Right atrium auricular region (tissue), 2 donors: ENCODE measurements around the gene TAAR1. TPM values are rescaled to one million over a fixed set of nuclear protein-coding genes. Genes with fewer than 3 reads are reported as not detected.
"Not testable (repeated sequence)": the region's sequence is repeated elsewhere in the genome, so short reads cannot be mapped to it uniquely, and the experiment has no call there.

Experiments
- DNase-seq: peaks from one replicate; pipeline ENCODE4 v3.0.0-alpha.2; 2019; ENCODE audit warnings: low spot score
- H3K27ac ChIP-seq, 2 donors: fragments of 200-600 bp; sonication (generic); 1 replicate in 1 of 2; 2 replicates in 1 of 2; pipeline ENCODE4 v1.5.1; 2016 to 2019
- H3K27me3 ChIP-seq, 2 donors: fragments of 200-600 bp; sonication (generic); one replicate each; pipeline versions ENCODE4 v1.5.1 to v1.6.0; 2017 to 2019
- H3K36me3 ChIP-seq: fragments of 200-600 bp; sonication (generic); one replicate; pipeline ENCODE4 v1.5.1; 2016
- H3K4me1 ChIP-seq, 2 donors: fragments of 200-600 bp; sonication (generic); one replicate each; pipeline versions ENCODE4 v1.5.1 to v1.6.0; 2017 to 2019
- H3K4me3 ChIP-seq, 2 donors: fragments of 200-600 bp; sonication (generic); 1 replicate in 1 of 2; 2 replicates in 1 of 2; pipeline ENCODE4 v1.5.1; 2017 to 2019; ENCODE audit warnings: mild to moderate bottlenecking in 1 of 2, moderate library complexity in 1 of 2
- H3K9me3 ChIP-seq, 2 donors: fragments of 200-600 bp; sonication (generic); one replicate each; pipeline ENCODE4 v1.5.1; 2019
- total RNA-seq, 2 donors: library from RNA; depleted of rRNA; stranded (reverse); fragments of >200 nt; gene quantifications; one replicate each; pipeline ENCODE4 v1.1.0, GENCODE V29; 2016
- TF ChIP-seq, protein P1 (sequence below), 2 donors: fragments of 200-600 bp; sonication (generic); IDR thresholded peaks; one replicate each; pipeline ENCODE4 v1.5.1; 2019; ENCODE audit warnings: antibody characterized with exemption in 2 of 2

Gene TAAR1
- total RNA-seq, 2 donors from 2014 or later = not detected

GRCh38 chr6:132612449-132613108, 46.4 kb downstream of the TAAR1 start:
- Histone ChIP-seq H3K9me3 (no peaks in the 10 kb centered on the region), H3K27ac (no peak overlapping the region), H3K27me3 (no peaks in the 10 kb centered on the region), H3K4me1 (no peaks in the 10 kb centered on the region), H3K4me3 (no peak overlapping the region), H3K36me3 (no peaks in the 10 kb centered on the region)
- no peak for DNase-seq
- TF ChIP-seq, protein P1, sequence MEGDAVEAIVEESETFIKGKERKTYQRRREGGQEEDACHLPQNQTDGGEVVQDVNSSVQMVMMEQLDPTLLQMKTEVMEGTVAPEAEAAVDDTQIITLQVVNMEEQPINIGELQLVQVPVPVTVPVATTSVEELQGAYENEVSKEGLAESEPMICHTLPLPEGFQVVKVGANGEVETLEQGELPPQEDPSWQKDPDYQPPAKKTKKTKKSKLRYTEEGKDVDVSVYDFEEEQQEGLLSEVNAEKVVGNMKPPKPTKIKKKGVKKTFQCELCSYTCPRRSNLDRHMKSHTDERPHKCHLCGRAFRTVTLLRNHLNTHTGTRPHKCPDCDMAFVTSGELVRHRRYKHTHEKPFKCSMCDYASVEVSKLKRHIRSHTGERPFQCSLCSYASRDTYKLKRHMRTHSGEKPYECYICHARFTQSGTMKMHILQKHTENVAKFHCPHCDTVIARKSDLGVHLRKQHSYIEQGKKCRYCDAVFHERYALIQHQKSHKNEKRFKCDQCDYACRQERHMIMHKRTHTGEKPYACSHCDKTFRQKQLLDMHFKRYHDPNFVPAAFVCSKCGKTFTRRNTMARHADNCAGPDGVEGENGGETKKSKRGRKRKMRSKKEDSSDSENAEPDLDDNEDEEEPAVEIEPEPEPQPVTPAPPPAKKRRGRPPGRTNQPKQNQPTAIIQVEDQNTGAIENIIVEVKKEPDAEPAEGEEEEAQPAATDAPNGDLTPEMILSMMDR (IDR thresholded peaks at IDR 0.05) = no peak

DNA sequence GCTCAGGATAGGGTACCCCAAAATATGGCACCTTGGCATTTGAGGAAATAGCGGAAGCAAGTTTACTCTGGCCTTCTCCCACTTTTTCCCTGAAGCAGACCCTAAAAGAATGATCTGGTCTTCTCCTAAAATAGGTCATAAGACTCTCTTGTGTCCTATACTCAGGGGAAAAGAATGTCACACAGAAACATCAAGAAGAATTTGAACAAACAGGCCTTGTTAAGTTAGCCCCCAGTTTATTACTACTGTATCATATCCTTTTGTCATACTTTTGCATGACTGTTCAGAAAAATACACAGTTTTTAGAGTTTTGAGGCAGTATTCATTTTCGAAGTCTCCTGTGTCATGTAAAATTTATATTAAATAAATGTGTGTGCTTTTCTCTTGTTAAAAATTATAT, 47.4 kb downstream of the TAAR1 start:
- Histone ChIP-seq H3K4me3 (no peak overlapping the region), H3K27ac (no peak overlapping the region), H3K27me3 (no peaks in the 10 kb centered on the region), H3K4me1 (no peaks in the 10 kb centered on the region), H3K9me3 (no peaks in the 10 kb centered on the region), H3K36me3 (no peaks in the 10 kb centered on the region)
- no peak for DNase-seq
- TF ChIP-seq, protein P1 (IDR thresholded peaks at IDR 0.05) = no peak

GRCh38 chr6:132607544-132608233, 51.3 kb downstream of the TAAR1 start:
- no peaks in the 10 kb centered on the region for H3K4me1 ChIP-seq
- H3K27ac ChIP-seq = no peak overlapping the region
- TF ChIP-seq, protein P1 (IDR thresholded peaks at IDR 0.05) = no peak
- no peaks in the 10 kb centered on the region for H3K36me3 ChIP-seq
- no peaks in the 10 kb centered on the region for H3K9me3 ChIP-seq
- no peak for DNase-seq
- no peaks in the 10 kb centered on the region for H3K27me3 ChIP-seq
- no peak overlapping the region for H3K4me3 ChIP-seq

DNA sequence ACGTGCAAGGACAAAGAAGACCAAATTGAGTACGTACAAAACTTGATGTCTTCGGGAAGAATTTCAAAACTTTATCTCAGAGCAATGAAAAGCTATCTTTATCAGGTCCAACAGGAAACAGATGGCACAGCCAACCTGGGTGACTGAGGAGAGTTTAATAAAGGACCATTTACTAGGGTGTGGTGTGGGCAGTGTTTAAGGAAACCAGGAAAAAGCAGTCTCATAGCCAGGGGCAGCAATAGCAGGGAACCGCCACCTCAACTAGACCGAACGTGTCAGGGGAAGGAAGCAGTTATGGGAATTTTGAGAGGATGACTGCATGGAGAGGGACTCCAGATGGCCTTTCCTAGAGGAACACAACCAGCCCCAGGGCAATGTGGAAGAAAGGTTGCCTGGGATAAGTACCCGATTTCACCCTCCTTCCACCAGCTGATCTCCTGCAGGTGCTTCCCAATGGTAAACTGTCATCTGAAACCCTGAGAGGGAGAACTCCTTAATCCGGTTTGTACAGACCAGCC, 54.3 kb downstream of the TAAR1 start:
- Histone ChIP-seq H3K4me3 (no peak overlapping the region), H3K36me3 (no peaks in the 10 kb centered on the region), H3K27ac (no peak overlapping the region), H3K27me3 (no peaks in the 10 kb centered on the region), H3K9me3 (no peaks in the 10 kb centered on the region), H3K4me1 (no peaks in the 10 kb centered on the region)
- no peak for DNase-seq
- TF ChIP-seq, protein P1 (IDR thresholded peaks at IDR 0.05) = no peak

- H3K36me3 ChIP-seq, H3K27ac ChIP-seq, H3K9me3 ChIP-seq, H3K27me3 ChIP-seq, H3K4me1 ChIP-seq, DNase-seq, H3K4me3 ChIP-seq: not testable (repeated sequence)
Measured at GRCh38 chr6:132600900-132601299, 58.1 kb downstream of the TAAR1 start.

DNA sequence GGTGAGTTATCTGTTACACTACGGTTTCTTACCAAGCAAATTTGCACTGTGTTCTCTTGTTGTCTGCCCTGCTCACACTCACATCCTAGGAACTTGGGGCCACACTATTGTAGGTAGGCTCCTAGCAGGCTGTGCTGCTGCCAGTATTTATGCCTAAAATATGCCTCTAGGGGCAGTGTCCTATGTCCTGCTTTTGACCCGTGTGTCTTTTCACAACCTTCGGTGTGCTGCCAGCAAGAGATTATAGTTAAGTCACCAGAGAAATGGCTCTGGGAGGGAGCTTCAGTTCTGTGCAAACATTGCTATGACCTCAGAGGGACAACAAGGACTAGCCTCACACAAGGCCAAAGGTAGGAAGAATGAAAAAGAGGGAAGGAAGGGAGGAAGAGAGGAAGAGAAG, 60.5 kb downstream of the TAAR1 start:
- Histone ChIP-seq H3K9me3 (no peaks in the 10 kb centered on the region), H3K4me1 (no peaks in the 10 kb centered on the region), H3K27me3 (no peaks in the 10 kb centered on the region), H3K4me3 (no peak overlapping the region), H3K27ac (no peak overlapping the region), H3K36me3 (no peaks in the 10 kb centered on the region)
- DNase-seq = no peak
- TF ChIP-seq, protein P1 (IDR thresholded peaks at IDR 0.05) = no peak
